Sigmoid colon (tissue), 7 donors: ENCODE results near the gene NEAT1. TPM values are rescaled to one million over a fixed set of nuclear protein-coding genes. Genes with fewer than 3 reads are reported as not detected.

Experiments
- DNase-seq: peaks from one replicate; pipeline ENCODE4 v3.0.0-alpha.2; 2019
- H3K27ac ChIP-seq, 4 donors: fragments of 200-600 bp; sonication (generic); one replicate each; pipeline ENCODE4 v1.5.1; 2016 to 2019; ENCODE audit warnings: mild to moderate bottlenecking in 1 of 4
- H3K27me3 ChIP-seq, 3 donors: fragments of 200-600 bp; sonication (generic); one replicate each; pipeline ENCODE4 v1.5.1; 2019; ENCODE audit warnings: mild to moderate bottlenecking in 1 of 3
- H3K36me3 ChIP-seq, 4 donors: fragments of 200-600 bp; sonication (generic); one replicate each; pipeline ENCODE4 v1.5.1; 2016 to 2019
- H3K4me1 ChIP-seq, 4 donors: fragments of 200-600 bp; sonication (generic); one replicate each; pipeline ENCODE4 v1.5.1; 2017 to 2019
- H3K4me3 ChIP-seq, 4 donors: fragments of 200-600 bp; sonication (generic); one replicate each; pipeline ENCODE4 v1.5.1; 2017 to 2019; ENCODE audit warnings: mild to moderate bottlenecking in 2 of 4, moderate library complexity in 1 of 4
- H3K9me3 ChIP-seq, 4 donors: fragments of 200-600 bp in 3 of 4; sonication (generic) in 3 of 4; one replicate each; pipeline versions ENCODE4 v1.5.1 to v1.6.1; 2013 to 2019
- EP300 ChIP-seq, 4 donors: sonication (generic); formaldehyde crosslinking; IDR thresholded peaks; one replicate each; pipeline ENCODE4 v1.6.1; 2017; ENCODE audit warnings: antibody characterized with exemption in 4 of 4
- POLR2A ChIP-seq, 2 donors: fragments of 450-650 bp; IDR thresholded peaks; one replicate each; pipeline ENCODE4 v1.6.1; 2016; ENCODE audit warnings: antibody characterized with exemption in 2 of 2, mild to moderate bottlenecking in 2 of 2, moderate library complexity in 2 of 2
- POLR2AphosphoS5 ChIP-seq, 4 donors: sonication (generic); formaldehyde crosslinking; IDR thresholded peaks; one replicate each; pipeline ENCODE4 v1.6.1; 2017; ENCODE audit warnings: antibody characterized with exemption in 4 of 4
- WGBS, 2 donors: extraction: QIAGEN DNeasy Blood & Tissue Kit; methylation state at CpG; one replicate each; pipeline ENCODE4 v1.1.7; 2013; 5-methylcytosine and 5-hydroxymethylcytosine counted together
- intact Hi-C: fragments of 100-400 bp; cut with DNase I; formaldehyde crosslinking; loops from one replicate; pipeline ENCODE4 v1.15.1; 2023
- polyA plus RNA-seq, 3 donors: library from polyadenylated mRNA; stranded (reverse); fragments of 200-250 nt; gene quantifications; one replicate each; pipeline ENCODE4 v1.2.3, GENCODE V29; 2013
- total RNA-seq, 4 donors: library from RNA; depleted of rRNA; stranded (reverse); fragments of >200 nt; gene quantifications; one replicate each; pipeline ENCODE4 v1.1.0, GENCODE V29; 2016
- TF ChIP-seq, protein P1 (sequence below), 4 experiments: fragments of 450-650 bp in 3 of 4; fragments of 200-600 bp in 1 of 4; IDR thresholded peaks; one replicate each; pipeline ENCODE4 v1.5.1; 2016 to 2019; ENCODE audit warnings: antibody characterized with exemption in 4 of 4, mild to moderate bottlenecking in 3 of 4, moderate library complexity in 2 of 4
- donor health status: healthy with polysubstance abuse.
- donor health status: Bipolar disorder and iron deficiency.
- donor health status: healthy.

The NEAT1 gene
- total RNA-seq (100 to 1,000 TPM; 142 to 573 (median 268) TPM), polyA plus RNA-seq (100 to 1,000 TPM in 1 of 3 donors, 10 to 100 TPM in 2; 26.8 to 587 (median 78.7) TPM)

DNA sequence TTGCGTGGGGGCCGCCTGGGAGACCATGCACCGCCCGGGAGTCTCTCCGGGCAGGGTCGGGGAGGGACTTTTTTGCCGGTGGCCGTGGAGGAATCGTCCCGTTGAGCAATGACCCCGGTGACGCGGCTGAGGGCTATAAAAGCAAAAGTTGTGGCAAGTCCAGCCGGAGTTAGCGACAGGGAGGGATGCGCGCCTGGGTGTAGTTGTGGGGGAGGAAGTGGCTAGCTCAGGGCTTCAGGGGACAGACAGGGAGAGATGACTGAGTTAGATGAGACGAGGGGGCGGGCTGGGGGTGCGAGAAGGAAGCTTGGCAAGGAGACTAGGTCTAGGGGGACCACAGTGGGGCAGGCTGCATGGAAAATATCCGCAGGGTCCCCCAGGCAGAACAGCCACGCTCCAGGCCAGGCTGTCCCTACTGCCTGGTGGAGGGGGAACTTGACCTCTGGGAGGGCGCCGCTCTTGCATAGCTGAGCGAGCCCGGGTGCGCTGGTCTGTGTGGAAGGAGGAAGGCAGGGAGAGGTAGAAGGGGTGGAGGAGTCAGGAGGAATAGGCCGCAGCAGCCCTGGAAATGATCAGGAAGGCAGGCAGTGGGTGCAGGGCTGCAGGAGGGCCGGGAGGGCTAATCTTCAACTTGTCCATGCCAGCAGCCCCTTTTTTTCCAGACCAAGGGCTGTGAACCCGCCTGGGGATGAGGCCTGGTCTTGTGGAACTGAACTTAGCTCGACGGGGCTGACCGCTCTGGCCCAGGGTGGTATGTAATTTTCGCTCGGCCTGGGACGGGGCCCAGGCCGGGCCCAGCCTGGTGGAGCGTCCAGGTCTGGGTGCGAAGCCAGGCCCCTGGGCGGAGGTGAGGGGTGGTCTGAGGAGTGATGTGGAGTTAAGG, at the start of gene NEAT1:
Gene NEAT1, plus strand, starts transcription at position 166 of the 883 bp plus-strand sequence.
- Histone ChIP-seq H3K36me3 (peaks cover 8 to 44% (median 29%) of the 10 kb centered on the region in 4 donors), H3K4me3 (peak within 1 kb of the TSS; percentile 74 to 88 (median 78)), H3K4me1 (peaks cover 0 to 57% (median 52%) of the 10 kb centered on the region in 4 donors), H3K27ac (peak within 1 kb of the TSS; percentile 97 to 100 (median 100)), H3K27me3 (no peaks in the 10 kb centered on the region), H3K9me3 (no peaks in the 10 kb centered on the region)
- WGBS, 2 donors: 1 to 6% methylated on average over 40 of the region's 40 CpGs
- peak; percentile 100 for TF ChIP-seq POLR2AphosphoS5 (IDR thresholded peaks at IDR 0.05)
- TF ChIP-seq POLR2A (IDR thresholded peaks at IDR 0.05): peak; percentile 100
- TF ChIP-seq, protein P1, sequence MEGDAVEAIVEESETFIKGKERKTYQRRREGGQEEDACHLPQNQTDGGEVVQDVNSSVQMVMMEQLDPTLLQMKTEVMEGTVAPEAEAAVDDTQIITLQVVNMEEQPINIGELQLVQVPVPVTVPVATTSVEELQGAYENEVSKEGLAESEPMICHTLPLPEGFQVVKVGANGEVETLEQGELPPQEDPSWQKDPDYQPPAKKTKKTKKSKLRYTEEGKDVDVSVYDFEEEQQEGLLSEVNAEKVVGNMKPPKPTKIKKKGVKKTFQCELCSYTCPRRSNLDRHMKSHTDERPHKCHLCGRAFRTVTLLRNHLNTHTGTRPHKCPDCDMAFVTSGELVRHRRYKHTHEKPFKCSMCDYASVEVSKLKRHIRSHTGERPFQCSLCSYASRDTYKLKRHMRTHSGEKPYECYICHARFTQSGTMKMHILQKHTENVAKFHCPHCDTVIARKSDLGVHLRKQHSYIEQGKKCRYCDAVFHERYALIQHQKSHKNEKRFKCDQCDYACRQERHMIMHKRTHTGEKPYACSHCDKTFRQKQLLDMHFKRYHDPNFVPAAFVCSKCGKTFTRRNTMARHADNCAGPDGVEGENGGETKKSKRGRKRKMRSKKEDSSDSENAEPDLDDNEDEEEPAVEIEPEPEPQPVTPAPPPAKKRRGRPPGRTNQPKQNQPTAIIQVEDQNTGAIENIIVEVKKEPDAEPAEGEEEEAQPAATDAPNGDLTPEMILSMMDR (IDR thresholded peaks at IDR 0.05): no peak
- TF ChIP-seq EP300 (IDR thresholded peaks at IDR 0.05): peak in 3 of 4 donors; percentile 66 to 82 (median 77)
- peak; percentile 99 for DNase-seq
- intact Hi-C loops: loop anchor here (1.0 to 5.0 kb wide), 2 partner anchors 54 to 149 kb away; partner anchors contain the start of genes FAM89B and ZNRD2

DNA sequence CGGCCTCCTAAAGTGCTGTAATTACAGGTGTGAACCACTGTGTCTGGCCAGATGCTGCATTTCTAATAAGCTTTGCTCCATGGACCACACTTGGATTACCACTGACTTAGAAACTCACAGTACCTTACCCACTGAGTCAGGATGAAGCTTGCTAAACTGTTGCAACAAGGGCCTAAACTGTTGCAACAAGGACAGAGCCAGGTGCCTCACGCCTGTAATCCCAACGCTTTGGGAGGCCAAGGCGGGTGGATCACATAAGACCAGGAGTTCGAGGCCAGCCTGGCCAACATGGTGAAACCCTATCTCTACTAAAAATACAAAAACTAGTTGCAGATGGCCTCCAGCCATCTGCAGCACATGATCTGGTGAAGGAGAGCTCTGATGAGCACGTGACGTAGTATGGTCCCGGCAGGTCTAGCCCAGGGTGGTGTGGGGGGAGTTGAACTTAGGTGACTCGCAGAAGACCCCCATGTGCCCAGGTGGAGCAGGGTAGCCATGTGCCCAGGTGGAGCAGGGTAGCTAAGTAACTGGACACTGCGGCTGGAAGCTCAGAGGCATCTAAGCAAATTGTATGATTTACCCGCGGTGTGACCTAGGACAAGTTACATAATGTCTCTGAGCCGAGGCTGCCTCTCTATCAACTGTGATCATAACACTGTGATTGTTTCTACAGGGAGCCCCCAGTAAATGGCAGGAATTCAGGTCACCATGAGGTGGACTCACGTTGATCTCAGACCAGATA, 48.6 kb upstream of the NEAT1 start:
- no peak overlapping the region for H3K4me3 ChIP-seq
- no peak for TF ChIP-seq EP300 (IDR thresholded peaks at IDR 0.05)
- no peak for TF ChIP-seq POLR2A (IDR thresholded peaks at IDR 0.05)
- TF ChIP-seq POLR2AphosphoS5 (IDR thresholded peaks at IDR 0.05): no peak
- TF ChIP-seq, protein P1 (IDR thresholded peaks at IDR 0.05): no peak

DNA sequence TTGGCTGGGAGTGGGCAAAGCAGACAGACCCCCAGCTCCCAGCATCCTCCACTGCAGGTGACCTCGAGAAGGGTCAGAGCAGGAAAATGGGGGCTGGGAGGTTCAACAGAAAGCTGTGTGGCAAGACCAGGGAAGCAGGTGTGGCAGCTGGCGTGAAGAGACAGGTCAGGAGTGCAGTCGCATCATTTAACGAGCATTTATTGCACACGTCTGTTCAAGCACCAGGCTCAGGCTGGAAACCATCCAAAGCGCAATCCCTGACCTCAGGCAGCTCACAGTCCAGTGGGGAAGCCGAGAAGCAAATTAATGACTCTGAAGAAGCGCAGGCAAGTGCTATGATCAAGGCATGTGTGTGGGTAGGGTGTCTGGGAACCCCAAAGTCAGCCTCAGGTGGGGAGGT, 47.6 kb upstream of the NEAT1 start:
- H3K4me3 ChIP-seq: no peak overlapping the region
- WGBS, 2 donors: 40 to 80% methylated on average over 8 of the region's 8 CpGs
- intact Hi-C loops: no loop called here

More for the DNA sequence above, 48.6 kb upstream of the NEAT1 start:
- intact Hi-C loops: no loop called here
- no peak for DNase-seq
- Histone ChIP-seq H3K9me3 (no peaks in the 10 kb centered on the region), H3K36me3 (no peaks in the 10 kb centered on the region), H3K27ac (no peak overlapping the region), H3K27me3 (no peaks in the 10 kb centered on the region), H3K4me1 (no peaks in the 10 kb centered on the region)
- WGBS, 2 donors: 92 to 93% methylated on average over 14 of the region's 14 CpGs

DNA sequence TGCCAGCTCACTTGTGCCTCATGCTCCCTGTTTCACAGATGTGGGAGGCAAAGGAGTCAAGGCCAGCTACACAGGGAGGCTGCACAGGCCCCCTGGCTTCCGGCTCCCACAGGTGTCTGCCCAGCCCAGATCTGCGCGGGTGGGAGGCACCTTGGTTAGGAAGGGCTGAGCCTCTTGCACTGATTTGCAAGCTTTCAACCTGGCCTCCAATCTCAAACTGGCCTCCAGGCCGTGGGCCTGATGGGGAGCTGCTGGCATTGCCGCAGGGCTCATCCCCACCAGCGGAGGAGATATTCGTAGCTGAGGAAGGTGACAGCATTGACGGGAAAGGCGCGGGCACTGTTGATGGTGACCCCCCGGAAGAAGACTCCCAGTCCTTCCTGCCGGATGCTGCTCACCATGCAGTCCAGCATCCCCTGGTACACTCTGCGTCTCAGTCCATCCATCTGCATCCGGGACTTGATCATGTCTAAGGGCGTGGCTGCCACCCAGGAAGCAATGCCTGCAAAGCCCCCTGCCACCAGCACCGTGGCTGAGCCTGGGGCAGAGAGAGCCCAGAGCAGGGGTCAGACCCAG, 46.4 kb upstream of the NEAT1 start:
- intact Hi-C loops: no loop called here
- H3K9me3 ChIP-seq: no peaks in the 10 kb centered on the region
- H3K27me3 ChIP-seq: no peaks in the 10 kb centered on the region
- no peak overlapping the region for H3K4me3 ChIP-seq
- no peak for TF ChIP-seq POLR2AphosphoS5 (IDR thresholded peaks at IDR 0.05)
- no peak for TF ChIP-seq POLR2A (IDR thresholded peaks at IDR 0.05)
- TF ChIP-seq, protein P1 (IDR thresholded peaks at IDR 0.05): no peak
- H3K36me3 ChIP-seq: no peaks in the 10 kb centered on the region
- H3K27ac ChIP-seq: no peak overlapping the region
- 90 to 91% methylated on average over 16 of the region's 16 CpGs for WGBS, 2 donors
- no peak for DNase-seq
- peaks cover 0 to 6% (median under 1%) of the 10 kb centered on the region in 4 donors for H3K4me1 ChIP-seq

More for the DNA sequence above, 47.6 kb upstream of the NEAT1 start:
- TF ChIP-seq POLR2A (IDR thresholded peaks at IDR 0.05): no peak
- no peaks in the 10 kb centered on the region for H3K4me1 ChIP-seq
- H3K27ac ChIP-seq: no peak overlapping the region
- H3K27me3 ChIP-seq: no peaks in the 10 kb centered on the region
- no peaks in the 10 kb centered on the region for H3K36me3 ChIP-seq
- DNase-seq: no peak
- no peaks in the 10 kb centered on the region for H3K9me3 ChIP-seq
